Transverse colon (tissue), 4 donors: ENCODE data around the gene IL17RD. TPM values are rescaled to one million over a fixed set of nuclear protein-coding genes. Genes with fewer than 3 reads are reported as not detected.

Experiments
- DNase-seq: peaks from one replicate; pipeline ENCODE4 v3.0.0-alpha.2; 2019
- H3K27ac ChIP-seq, 4 donors: fragments of 200-600 bp; sonication (generic); 2 replicates each; pipeline ENCODE4 v1.5.1; 2016 to 2018; ENCODE audit warnings: inconsistent platforms in 4 of 4
- H3K27me3 ChIP-seq: fragments of 200-600 bp; sonication (generic); 2 replicates; pipeline ENCODE4 v1.5.1; 2017; ENCODE audit warnings: inconsistent platforms
- H3K36me3 ChIP-seq, 4 donors: fragments of 200-600 bp; sonication (generic); 2 replicates each; pipeline ENCODE4 v1.5.1; 2017 to 2019; ENCODE audit warnings: inconsistent platforms in 4 of 4
- H3K4me1 ChIP-seq, 4 donors: fragments of 200-600 bp; sonication (generic); 2 replicates each; pipeline ENCODE4 v1.5.1; 2017 to 2020; ENCODE audit warnings: inconsistent platforms in 4 of 4
- H3K4me3 ChIP-seq, 4 donors: fragments of 200-600 bp; sonication (generic); 1 replicate in 1 of 4; 2 replicates in 3 of 4; pipeline versions ENCODE4 v1.5.1 to v1.6.1; 2017 to 2019; ENCODE audit warnings: inconsistent platforms in 4 of 4
- H3K9me3 ChIP-seq, 2 donors: fragments of 200-600 bp; sonication (generic); 2 replicates each; pipeline ENCODE4 v1.5.1; 2017 to 2019; ENCODE audit warnings: inconsistent platforms in 2 of 2
- EP300 ChIP-seq: sonication (generic); formaldehyde crosslinking; IDR thresholded peaks from one replicate; pipeline ENCODE4 v1.6.1; 2017; ENCODE audit warnings: antibody characterized with exemption, low read depth
- POLR2A ChIP-seq: fragments of 450-650 bp; IDR thresholded peaks from one replicate; pipeline ENCODE4 v1.6.1; 2016; ENCODE audit warnings: antibody characterized with exemption, mild to moderate bottlenecking, moderate library complexity
- POLR2AphosphoS5 ChIP-seq, 3 donors: sonication (generic); formaldehyde crosslinking; IDR thresholded peaks; one replicate each; pipeline ENCODE4 v1.6.1; 2016; ENCODE audit warnings: antibody characterized with exemption in 3 of 3
- WGBS, 2 donors: methylation state at CpG; one replicate each; pipeline ENCODE4 v1.1.5; 2018; ENCODE audit warnings: low coverage in 1 of 2; 5-methylcytosine and 5-hydroxymethylcytosine counted together
- in situ Hi-C, 4 donors: fragments of 200-750 bp; cut with MboI; loops; one replicate each; pipeline versions ENCODE4 v1.15.0 to v1.15.1; 2017; ENCODE audit warnings: low sequenced_read_pairs in 3 of 4, low pct_ligation_motif_present in 1 of 4, low pct_unique_long_range_greater_than_20kb in 1 of 4
- intact Hi-C: fragments of 100-400 bp; cut with DNase I; formaldehyde crosslinking; loops from one replicate; pipeline ENCODE4 v1.15.1; 2023; ENCODE audit warnings: low total_unique reads
- total RNA-seq, 4 donors: library from RNA; depleted of rRNA; stranded (reverse); fragments of >200 nt; gene quantifications; one replicate each; pipeline ENCODE4 v1.1.0, GENCODE V29; 2016
- TF ChIP-seq, protein P1 (sequence below), 5 experiments: fragments of 200-600 bp in 3 of 5; fragments of 450-650 bp in 2 of 5; sonication (generic) in 3 of 5; IDR thresholded peaks; 1 replicate in 2 of 5; 2 replicates in 3 of 5; pipeline ENCODE4 v1.5.1; 2016 to 2017; ENCODE audit warnings: antibody characterized with exemption in 5 of 5, inconsistent platforms in 3 of 5, mild to moderate bottlenecking in 2 of 5, moderate library complexity in 1 of 5

The IL17RD gene
- total RNA-seq, 4 donors from 2014 or later = 1.9 to 40.4 (median 2.7) TPM

DNA sequence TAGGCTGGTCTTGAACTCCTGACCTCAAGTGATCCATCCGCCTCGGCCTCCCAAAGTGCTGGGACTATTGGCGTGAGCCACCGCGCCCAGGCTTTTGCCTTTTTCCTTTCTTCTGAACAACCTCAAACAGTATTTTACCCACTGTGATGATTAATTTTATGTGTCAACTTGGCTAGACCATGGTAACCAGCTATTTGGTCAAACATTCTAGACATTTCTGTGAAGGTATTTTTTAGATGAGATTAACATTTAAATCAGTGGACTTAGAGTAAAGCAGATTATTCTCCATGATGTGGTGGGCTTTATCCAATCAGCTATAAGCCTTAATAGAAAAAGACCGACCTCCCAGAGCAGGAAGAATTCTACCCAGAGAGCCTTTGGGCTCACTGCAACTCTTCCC lies 98.7 kb downstream of the IL17RD start:
- H3K9me3 ChIP-seq = no peaks in the 10 kb centered on the region
- in situ Hi-C loops (no loop called here), intact Hi-C loops (loop anchor here (5.0 kb wide), 1 partner anchor 59 kb away; no protein-coding TSS in a partner anchor)
- no peak overlapping the region for H3K4me3 ChIP-seq
- no peaks in the 10 kb centered on the region for H3K27me3 ChIP-seq
- no peak for TF ChIP-seq EP300
- TF ChIP-seq, protein P1, sequence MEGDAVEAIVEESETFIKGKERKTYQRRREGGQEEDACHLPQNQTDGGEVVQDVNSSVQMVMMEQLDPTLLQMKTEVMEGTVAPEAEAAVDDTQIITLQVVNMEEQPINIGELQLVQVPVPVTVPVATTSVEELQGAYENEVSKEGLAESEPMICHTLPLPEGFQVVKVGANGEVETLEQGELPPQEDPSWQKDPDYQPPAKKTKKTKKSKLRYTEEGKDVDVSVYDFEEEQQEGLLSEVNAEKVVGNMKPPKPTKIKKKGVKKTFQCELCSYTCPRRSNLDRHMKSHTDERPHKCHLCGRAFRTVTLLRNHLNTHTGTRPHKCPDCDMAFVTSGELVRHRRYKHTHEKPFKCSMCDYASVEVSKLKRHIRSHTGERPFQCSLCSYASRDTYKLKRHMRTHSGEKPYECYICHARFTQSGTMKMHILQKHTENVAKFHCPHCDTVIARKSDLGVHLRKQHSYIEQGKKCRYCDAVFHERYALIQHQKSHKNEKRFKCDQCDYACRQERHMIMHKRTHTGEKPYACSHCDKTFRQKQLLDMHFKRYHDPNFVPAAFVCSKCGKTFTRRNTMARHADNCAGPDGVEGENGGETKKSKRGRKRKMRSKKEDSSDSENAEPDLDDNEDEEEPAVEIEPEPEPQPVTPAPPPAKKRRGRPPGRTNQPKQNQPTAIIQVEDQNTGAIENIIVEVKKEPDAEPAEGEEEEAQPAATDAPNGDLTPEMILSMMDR (IDR thresholded peaks at IDR 0.05) = no peak
- DNase-seq = no peak
- H3K36me3 ChIP-seq = no peaks in the 10 kb centered on the region
- no peak overlapping the region for H3K27ac ChIP-seq
- H3K4me1 ChIP-seq = peaks cover 0 to 41% (median 11%) of the 10 kb centered on the region in 4 donors
- WGBS, 2 donors = 97% methylated on average over 6 of the region's 6 CpGs; no CpG with 5 or more reads in 1 of the 2 donors

DNA sequence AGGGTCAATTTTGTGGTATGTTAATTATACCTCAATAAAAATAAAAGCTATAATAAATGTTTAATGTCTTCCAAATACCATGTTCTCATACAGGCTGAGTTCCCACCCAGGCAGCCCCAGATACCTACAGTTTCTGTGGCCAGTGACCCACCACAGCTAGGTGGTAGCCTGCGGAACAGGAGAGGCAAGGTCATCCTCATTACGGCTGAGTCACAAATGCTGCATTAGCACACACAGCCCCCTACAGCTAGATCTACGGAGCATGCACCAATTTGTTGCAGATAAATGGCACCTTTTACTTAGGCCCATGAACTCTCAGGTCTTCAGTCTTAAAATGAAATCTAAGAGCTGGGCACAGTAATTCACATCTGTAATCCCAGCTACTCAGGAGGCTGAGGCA lies 99.6 kb downstream of the IL17RD start:
- Histone ChIP-seq H3K9me3 (no peaks in the 10 kb centered on the region), H3K4me3 (no peak overlapping the region), H3K36me3 (no peaks in the 10 kb centered on the region), H3K27ac (no peak overlapping the region), H3K4me1 (peaks cover 4 to 50% (median 16%) of the 10 kb centered on the region in 4 donors), H3K27me3 (no peaks in the 10 kb centered on the region)
- no peak for DNase-seq
- in situ Hi-C loops (no loop called here), intact Hi-C loops (loop anchor here (5.0 kb wide), 1 partner anchor 58 kb away; no protein-coding TSS in a partner anchor)
- no peak for TF ChIP-seq EP300
- WGBS, 2 donors = 98% methylated on average over 3 of the region's 3 CpGs; no CpG with 5 or more reads in 1 of the 2 donors

DNA sequence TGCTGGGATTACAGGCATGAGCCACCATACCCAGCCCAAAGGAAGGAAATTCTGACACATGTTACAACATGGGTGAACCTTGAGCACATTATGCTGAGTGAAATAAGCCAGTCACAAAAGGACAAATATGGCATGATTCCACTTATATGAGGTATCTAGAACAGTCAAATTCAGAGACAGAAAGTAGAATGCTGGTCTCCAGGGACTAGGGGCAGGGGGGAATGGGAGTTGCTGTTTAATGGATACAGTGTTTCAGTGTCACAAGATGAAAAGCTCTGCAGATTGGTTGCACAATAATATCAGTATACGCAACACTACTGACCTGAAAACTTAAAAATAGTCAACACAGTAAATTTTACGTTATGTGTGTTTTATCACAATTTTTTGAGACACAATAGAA lies 100.6 kb downstream of the IL17RD start:
- intact Hi-C loops = no loop called here
- Histone ChIP-seq H3K4me3 (no peak overlapping the region), H3K27me3 (no peaks in the 10 kb centered on the region), H3K27ac (no peak overlapping the region), H3K9me3 (no peaks in the 10 kb centered on the region), H3K4me1 (peaks cover 7 to 56% (median 23%) of the 10 kb centered on the region in 4 donors), H3K36me3 (no peaks in the 10 kb centered on the region)
- TF ChIP-seq, protein P1 (IDR thresholded peaks at IDR 0.05) = no peak
- TF ChIP-seq EP300 (no peak), POLR2A (no peak), POLR2AphosphoS5 (IDR thresholded peaks at IDR 0.05) (no peak)
- WGBS, 2 donors = 82 to 100% methylated on average over 1 to 2 of the region's 2 CpGs
- in situ Hi-C loops = no loop called here
- no peak for DNase-seq

- in situ Hi-C loops = no loop called here
- Histone ChIP-seq H3K4me3 (no peak overlapping the region), H3K27me3 (no peaks in the 10 kb centered on the region), H3K27ac (no peak overlapping the region), H3K36me3 (no peaks in the 10 kb centered on the region), H3K4me1 (peaks cover 7 to 53% (median 23%) of the 10 kb centered on the region in 4 donors), H3K9me3 (no peaks in the 10 kb centered on the region)
- 85 to 88% methylated on average over 3 to 6 of the region's 6 CpGs for WGBS, 2 donors
- intact Hi-C loops = no loop called here
- no peak for DNase-seq
- TF ChIP-seq EP300 = no peak
- TF ChIP-seq POLR2A = no peak
- TF ChIP-seq POLR2AphosphoS5 (IDR thresholded peaks at IDR 0.05) = no peak
- TF ChIP-seq, protein P1 (IDR thresholded peaks at IDR 0.05) = no peak
Measured at GRCh38 chr3:57064001-57064400, 101.2 kb downstream of the IL17RD start.

GRCh38 chr3:57063032-57063431 lies 102.1 kb downstream of the IL17RD start:
- in situ Hi-C loops = no loop called here
- TF ChIP-seq EP300 (no peak), POLR2A (no peak), POLR2AphosphoS5 (IDR thresholded peaks at IDR 0.05) (no peak)
- TF ChIP-seq, protein P1 (IDR thresholded peaks at IDR 0.05) = no peak
- Histone ChIP-seq H3K4me1 (peaks cover 7 to 45% (median 16%) of the 10 kb centered on the region in 4 donors), H3K36me3 (no peaks in the 10 kb centered on the region), H3K9me3 (no peaks in the 10 kb centered on the region), H3K27me3 (no peaks in the 10 kb centered on the region), H3K27ac (peak overlapping the region in 3 of 4 donors; percentile 66 to 88 (median 78)), H3K4me3 (no peak overlapping the region)
- DNase-seq = no peak
- intact Hi-C loops = no loop called here
- WGBS, 2 donors = 87 to 100% methylated on average over 1 to 5 of the region's 5 CpGs
